HG03521 (cell line): ENCODE results near the gene AGAP4.
"Not testable (repeated sequence)": the region's sequence is repeated elsewhere in the genome, so short reads cannot be mapped to it uniquely, and the experiment has no call there.

Experiments
- ATAC-seq: cut with Tn5 transposase; IDR thresholded peaks from one replicate; pipeline ENCODE4 v1.9.1; 2021; ENCODE audit warnings: mild to moderate bottlenecking, moderate library complexity; ENCODE audit not compliant: unreplicated experiment

The AGAP4 gene

DNA sequence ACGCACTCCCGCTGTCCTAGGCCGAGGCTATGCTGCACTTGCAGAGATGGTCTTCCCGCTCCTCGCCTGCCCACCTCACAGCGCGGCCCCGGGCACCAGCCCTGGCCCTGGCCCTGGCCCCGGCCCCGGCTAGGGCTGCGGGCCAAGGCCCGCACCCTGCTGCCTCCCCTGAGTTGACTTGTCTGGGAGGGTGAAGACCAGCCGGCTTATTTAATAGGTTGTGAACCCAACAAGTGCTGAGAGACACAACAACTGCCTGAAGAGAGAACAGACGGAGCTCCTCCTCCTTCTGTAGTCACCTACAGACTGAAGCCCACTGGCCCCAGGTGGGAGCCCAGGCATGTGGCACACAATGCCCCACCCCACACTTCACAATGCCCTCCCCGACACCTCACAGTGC lies at the start of gene AGAP4:
AGAP4 (minus strand) TSS at position 101 of the 400 bp plus-strand sequence. CDS start 153 bp downstream, outside the sequence.
- not testable (repeated sequence) for ATAC-seq

DNA sequence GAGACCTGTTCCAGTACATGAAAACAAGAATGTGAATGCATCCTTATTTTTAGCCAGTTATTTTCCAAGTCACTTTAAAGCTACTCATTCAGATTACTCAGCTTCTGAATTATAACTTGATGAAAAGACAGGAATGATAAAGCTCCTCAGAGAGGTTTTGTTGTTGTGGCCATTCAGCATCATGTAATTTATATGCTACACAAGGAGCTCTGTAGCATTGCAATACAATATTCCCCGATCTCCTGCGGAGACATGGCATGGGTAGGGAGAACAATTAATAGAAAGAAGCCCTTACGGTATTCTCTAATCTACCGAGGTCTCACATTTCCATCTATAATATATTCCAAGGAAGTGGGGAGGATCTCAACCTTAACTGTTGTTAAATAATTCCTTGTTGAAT lies 43.4 kb upstream of the AGAP4 start:
- not testable (repeated sequence) for ATAC-seq

DNA sequence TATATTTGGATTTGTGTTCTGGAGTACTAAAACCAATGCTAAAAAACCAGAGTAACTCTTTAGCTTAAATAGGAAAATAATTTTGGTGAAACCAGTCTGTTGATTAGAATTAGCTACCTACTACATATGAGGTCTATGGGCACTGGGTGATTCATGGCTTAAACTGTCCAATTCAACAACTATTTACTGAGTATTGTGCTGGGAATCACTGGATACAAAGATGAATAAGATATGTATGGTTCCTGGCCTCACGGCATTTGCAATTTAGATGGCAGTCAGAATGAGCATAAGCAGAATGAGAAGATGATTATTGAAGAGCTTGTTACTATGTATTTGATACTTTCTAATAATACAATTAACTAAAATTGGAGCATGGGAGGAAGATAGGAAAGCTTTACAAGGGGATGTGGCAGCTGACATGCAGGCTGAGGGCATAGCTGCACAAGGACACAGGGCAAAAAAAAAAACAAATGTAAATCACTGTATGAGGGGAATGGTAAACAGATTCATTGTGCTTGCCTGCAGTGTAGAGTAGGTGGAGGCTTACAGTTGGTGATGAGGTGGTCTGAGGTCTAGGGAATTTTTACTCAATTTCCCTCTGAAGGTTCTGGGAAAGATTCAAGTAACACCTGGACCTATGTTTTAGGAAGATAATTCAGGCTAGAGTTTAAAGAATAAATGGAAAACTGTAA lies 42.4 kb upstream of the AGAP4 start:
- ATAC-seq, result not testable (repeated sequence)

DNA sequence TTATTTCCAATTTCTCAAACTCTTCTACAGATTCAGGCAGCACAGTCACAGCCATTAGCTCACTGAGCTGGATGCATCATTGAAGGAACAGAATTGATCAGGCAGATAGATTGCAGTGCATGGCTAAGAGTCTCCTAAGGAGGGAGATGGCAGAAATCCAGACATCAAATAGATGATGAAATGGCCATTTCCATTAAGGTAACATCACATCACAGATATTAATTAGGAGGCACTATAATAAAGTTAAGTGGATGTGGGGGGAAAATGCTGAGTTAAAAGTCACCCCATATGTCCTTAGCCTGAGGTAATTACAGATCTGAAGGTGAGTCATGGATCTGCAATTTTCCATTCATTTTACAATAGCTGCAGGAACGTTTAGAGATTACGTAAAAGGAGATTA lies 35.6 kb upstream of the AGAP4 start:
- not testable (repeated sequence) for ATAC-seq

DNA sequence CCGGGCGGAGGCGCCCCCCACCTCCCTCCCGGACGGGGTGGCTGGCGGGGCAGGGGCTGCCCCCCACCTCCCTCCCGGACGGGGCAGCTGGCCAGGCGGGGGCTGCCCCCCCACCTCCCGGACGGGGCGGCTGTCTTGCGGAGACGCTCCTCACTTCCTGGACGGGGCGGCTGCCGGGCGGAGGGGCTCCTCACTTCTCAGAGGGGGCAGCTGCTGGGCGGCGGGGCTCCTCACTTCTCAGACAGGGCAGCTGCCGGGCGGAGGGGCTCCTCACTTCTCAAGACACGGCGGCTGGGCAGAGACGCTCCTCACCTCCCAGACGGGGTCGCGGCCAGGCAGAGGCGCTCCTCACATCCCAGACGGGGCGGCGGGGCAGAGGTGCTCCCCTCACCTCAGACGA lies 18.1 kb upstream of the AGAP4 start:
- not testable (repeated sequence) for ATAC-seq

DNA sequence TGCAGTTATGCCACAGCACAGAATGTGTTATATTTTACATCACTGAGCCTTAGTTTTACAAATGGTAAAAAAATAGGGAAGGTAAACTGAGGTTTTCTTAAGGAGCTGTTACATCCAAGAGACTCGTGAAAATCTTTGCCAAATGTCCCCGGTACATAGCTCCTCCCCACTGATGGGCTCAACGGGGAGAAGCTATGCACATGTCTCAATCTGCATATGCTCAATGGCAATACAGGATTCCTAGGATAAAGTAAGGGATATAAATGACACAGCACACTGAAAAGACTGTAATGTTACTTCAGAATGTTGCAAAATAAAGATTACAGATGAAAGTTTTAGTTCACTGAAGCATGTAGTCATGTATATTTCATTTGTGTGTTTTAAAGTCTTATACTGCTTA lies 17.0 kb upstream of the AGAP4 start:
- ATAC-seq, result not testable (repeated sequence)

DNA sequence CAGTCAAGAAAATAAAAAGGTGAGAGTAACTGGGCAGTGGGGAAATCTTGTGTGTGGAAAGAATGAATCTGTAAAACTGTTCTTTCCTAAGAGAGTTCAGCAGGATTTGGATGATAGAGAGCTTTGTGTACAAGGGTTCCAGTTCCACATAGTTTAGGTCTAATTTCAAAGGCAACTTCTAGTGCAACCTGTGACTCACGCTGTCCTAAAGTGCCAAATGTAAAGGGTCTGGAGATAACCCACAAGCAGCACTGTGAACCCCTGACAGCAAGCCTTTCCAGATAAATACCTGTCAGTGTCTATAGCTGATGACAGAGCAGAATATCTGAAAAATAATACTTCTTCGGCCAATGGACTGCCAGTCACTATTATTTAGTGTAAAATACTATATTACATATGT lies 16.3 kb upstream of the AGAP4 start:
- not testable (repeated sequence) for ATAC-seq

DNA sequence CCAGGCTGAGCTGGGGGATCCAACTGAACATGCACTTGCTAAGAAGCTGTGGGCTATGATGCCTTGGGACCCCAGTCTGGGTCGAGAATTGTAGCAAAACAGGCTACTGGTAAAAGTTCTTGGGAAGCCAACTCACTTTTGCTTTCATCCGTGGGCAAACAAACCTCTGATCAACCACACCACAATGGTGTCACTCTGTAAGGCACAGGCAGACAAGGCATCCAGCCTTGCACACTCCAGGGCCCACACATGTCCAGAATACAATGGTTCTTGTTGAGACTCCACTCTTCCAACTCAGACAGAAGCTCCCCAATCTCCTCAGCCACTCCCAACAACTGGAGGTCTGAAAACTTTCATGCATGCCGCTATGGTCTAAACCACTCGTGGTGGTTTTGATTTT lies 10.6 kb upstream of the AGAP4 start:
- ATAC-seq, result not testable (repeated sequence)

DNA sequence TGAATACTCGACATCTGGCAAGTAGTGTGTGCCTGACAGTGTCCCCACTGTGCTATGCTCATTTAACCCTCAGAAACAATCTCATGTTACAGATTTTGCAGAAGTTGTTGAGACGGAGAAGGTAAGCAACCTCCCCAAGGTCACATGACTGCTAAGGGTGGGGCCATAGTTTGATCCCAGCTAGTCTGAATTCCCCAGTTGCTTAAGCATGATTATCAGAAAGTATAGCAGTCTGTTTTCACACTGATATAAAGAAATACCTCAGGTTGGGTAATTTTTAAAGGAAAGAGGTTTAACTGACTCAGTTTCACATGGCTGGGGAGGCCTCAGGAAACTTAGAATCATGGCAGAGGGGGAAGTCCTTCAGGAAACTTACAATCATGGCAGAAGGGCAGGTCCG lies 1.2 kb upstream of the AGAP4 start:
- ATAC-seq, result not testable (repeated sequence)

DNA sequence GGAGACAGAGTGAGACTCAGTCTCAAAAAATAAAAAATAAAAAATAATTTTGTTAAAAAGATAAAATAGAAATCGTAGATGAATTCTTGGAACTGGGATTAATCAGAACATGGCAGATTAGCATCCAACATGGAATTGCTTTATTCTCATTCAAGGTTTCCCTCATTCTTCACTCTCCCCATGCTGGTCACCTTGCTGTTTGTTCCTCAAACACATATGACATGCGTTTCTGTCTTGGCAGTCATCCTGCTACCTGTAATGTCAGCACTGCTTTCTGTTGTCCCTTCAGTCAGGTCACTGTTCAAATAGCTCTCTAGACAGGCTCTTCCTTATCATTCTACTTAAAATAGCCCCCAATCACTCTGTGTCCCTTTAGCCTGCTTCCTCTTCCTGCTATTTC lies 24.4 kb downstream of the AGAP4 start:
- not testable (repeated sequence) for ATAC-seq

DNA sequence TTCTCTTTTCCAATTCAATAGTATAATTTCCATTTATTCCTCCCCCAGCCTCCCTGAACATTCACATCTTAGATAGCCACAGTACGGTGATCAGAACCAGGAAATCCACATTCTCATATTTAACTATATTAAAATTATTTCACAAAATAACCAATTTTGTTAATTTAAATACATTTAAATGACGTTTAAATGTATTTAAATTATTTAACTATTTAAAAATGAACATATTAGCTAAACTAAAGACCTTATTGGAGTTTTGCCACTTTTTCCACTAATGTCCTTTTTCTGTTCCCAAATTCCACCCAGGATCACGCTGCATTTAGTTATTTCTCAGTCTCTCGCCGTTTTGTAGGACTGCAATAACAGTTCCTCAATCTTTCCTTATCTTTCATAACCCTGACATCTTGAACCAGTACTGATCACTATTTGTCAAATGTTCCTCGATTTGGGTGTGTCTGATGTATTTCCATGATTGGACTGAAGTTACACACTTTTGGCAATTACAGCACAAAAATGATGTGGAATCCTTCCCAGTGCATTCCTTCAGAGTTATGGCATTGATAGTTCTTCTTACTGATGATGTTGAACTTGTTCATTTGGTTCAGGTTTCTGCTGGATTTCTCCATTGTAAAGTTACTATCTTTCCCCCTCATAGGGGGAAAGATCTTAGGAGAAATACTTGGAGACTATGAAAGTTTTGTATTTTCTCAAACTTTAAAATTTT lies 27.0 kb downstream of the AGAP4 start:
- ATAC-seq, result not testable (repeated sequence)

DNA sequence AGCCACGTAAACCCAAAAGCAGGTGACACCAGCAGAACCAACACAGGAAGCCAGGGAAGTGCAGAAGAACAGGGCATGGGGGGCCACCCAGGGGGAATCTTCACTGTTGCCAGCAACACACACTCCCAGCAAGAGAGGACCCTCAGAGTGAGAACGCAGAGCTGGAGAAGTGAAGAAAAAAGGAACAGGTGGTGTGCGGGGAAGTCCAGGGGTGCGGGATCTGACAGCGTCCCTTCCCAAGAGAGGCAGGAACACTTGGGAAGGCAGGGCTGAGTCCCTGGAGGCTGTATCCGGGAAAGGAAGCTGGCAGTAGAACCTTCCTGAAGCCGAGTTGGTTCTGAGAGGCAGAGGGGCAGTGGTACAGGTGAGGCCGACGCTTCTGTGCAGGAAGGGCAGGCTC lies 27.7 kb downstream of the AGAP4 start:
- no peak for ATAC-seq

DNA sequence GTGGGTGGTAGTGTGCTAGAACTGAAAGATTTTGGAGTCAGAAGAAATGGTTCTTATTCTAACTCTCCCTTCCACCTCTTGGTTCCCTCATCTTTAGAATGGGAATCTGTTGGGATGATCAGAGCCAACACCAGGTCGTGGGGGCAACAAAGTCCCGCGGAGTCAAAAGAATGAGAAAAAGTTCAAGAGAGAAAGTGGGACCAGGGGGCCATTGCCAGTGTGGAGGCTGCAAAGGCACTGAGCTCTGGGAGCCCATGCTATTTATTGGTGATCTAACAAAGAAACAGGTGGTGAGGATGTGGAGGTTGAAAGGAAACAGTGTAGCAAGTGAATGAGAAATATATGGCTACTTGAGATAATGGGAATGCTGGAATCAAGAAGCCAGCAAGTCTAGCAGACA lies 29.4 kb downstream of the AGAP4 start:
- ATAC-seq, result no peak

DNA sequence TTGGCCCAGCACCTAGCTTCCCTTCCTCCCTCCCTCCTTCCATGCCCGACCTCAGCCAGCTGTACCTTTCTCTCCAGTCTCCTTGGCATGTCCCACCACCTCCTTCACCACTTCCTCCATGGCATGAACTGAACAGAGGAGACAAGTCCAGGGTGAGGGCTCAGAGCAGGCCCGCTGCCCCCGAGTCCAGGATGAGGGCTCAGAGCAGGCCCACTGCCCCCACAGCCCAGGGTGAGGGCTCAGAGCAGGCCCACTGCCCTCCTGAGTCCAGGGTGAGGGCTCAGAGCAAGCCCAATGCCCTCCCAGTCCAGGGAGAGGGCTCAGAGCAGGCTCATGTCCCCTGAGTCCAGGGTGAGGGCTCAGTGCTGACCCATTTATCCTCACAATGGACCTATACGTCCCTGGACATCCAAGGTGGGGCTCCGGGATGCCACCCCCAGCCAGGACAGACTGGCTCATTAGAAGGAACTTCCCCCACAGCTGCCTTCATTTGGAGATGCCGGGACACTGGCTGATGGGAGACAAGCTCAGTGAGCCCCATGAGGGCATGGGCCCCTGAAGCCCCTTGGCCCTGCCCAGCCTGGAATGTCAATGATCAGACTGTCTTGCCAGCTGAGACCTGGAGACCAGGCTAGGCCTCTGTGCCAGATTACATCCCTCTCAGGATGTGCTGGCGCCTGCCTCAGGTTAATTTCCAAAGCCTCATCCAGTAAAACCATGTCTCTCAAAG lies 30.0 kb downstream of the AGAP4 start:
- no peak for ATAC-seq

DNA sequence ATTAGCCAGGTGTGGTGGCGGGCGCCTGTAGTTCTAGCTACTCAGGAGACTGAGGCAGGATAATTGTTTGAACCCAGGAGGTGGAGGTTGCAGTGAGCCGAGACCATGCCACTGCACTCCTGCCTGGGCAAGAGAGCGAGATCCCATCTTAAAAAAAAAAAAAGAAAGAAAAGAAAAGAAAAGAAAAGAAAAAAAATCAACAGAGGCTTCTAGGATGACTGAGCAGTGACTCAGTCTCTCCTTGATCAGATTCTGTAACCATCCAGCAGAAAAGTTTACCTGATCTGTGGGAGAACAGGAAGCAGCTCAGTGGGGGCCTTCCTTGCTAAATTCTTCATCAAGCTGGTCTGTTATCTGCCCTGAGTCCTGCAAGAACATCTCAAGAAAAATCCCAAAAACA lies 33.2 kb downstream of the AGAP4 start:
- not testable (repeated sequence) for ATAC-seq

DNA sequence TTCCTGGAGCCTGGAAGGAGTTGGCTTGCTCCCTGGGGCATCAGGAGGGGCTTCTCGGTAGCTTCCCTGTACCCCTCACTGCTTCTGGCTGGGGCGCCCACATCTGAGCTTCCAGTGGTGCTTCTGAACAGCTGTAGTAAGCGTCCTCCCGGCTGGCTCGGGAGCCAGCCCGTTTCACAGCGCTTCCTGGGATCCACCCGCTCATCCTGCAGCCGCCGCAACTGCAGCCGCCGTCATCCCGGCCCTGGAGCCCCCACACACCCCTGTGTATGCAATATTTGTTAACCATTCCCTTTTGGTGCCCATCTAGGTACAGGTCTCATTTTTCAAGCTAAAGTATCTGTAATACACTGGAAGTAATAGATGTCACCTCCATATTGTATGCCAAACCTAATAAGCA lies 34.3 kb downstream of the AGAP4 start:
- not testable (repeated sequence) for ATAC-seq

DNA sequence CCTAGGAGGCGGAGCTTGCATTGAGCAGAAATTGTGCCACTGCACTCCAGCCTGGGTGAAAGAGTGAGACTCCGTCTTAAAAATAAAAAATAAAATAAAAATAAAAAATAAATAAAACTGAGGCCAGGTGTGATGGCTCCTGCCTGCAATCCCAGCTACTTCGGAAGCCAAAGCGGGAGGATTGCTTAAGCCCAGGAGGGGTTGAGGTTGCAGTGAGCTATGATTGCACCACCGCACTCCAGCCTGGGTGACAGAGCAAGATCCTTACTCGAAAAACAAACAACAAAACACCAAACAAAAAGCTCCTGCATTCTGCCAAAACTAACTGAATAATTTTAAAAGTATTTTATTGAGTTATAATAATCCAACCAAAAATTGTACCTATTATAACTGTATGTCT lies 36.2 kb downstream of the AGAP4 start:
- ATAC-seq, result no peak

DNA sequence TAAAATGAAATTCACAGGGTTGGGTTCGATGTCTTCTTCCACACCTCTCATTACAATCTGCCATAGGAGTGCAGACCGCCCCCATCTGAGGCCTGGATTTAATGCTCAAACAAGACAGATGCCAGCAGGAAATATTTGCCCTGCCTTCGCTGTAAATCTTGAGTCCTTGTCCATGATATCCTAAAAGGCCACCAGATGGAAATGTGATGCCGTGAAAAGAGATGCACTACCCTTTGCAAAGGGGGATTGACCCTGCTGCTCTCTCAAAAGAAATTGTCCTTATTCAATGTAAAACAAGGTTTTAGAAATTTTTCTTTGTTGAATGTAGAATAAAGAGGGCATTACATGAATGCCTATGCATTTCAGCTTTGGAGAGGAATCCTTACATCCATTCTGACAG lies 37.5 kb downstream of the AGAP4 start:
- no peak for ATAC-seq

DNA sequence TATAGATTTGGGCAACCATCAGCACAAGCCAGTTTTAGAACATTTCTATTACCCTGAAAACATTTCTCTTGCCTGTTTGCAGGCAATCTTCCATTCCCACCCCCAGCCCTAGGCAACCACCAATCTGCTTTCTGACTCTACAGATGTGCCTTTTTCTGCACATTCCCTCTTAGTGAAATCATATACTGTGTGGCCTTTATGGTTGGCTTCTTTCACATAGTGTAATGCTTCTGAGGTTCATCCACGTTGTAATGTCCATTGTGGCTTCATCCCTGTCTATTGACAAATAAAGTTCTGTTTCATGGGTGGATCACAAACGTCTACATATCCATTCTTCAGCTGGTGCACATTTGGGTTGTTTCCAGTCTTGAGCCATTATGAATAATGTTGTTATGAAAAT lies 42.3 kb downstream of the AGAP4 start:
- ATAC-seq, result not testable (repeated sequence)

DNA sequence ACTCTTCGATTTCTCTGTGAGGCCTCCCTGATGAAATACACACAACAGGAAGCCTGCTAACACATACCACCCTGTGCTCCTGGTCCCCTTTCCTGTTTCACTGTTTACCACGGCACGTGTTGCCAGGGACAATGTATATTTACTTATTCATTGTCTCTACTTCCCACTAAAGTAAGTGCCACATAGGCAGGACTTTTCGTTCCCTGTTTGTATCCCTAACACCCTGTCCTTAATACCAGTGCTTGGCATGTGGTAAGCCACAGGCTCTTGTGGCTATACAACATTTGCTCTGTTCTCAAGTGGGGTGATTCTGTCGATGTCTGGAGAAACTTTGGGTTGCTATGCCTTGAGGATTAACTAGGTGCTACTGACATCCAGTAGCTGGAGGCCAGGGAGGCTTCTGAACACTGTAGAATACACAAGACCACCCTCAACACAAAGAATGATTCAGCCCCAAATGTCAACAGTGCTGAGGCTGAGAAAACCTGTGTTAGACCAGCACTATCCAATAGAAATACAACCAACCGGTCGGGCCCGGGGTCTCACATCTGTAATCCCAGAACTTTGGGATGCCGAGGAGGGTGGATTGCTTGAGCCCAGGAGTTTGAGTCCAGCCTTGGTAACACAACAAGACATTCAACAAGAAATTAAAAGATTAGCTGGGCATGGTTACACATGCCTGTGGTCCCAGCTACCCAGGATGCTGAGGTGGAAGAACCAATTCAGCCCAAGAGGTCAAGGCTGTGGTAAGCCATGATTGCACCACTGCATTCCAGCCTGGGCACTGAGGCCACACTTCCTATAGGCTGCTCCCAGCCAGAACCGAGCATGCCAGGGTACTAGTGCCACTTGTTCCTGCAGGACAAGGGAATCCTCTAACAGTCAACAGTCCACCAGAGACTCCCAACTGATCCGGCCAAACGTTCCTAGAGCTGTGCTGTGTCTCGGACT lies 44.0 kb downstream of the AGAP4 start:
- ATAC-seq, result not testable (repeated sequence)

DNA sequence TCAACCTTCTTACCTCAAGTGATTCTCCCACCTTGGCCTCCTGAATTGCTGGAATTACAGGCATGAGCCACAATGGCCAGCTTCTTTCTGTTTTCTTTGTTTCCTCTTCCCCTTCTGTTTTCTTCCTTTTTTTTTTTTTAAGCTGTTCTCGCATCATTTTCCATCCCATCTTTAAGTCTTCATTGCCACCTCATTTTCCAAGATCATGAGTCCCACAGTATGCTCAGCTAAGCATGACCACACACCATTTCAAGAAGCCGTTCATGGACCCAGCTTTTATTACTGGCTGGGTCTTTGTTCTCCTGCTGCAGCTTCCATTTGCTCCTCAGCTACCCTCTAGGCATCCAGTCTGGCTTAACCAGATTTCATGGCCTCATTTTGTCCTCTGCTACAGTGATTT lies 52.5 kb downstream of the AGAP4 start:
- ATAC-seq, result not testable (repeated sequence)
